ENCODE measurements around the gene CHRNA1.

The CHRNA1 gene

GRCh38 chr2:174780191-174780840 lies 16.0 kb upstream of the CHRNA1 start:
- Histone ChIP-seq H3K27ac (no peak overlapping the region), H3K9me3 (ENCODE audit: control insufficient read depth, low read length) (no peaks in the 10 kb centered on the region), H3K9ac (no peak overlapping the region), H3K79me2 (no peaks in the 10 kb centered on the region), H3K4me3 (ENCODE audit: low read depth, low read length) (no peak overlapping the region), H3K36me3 (ENCODE audit: control insufficient read depth, insufficient read depth, low read length) (no peaks in the 10 kb centered on the region), H3K4me2 (ENCODE audit: low read length) (no peak overlapping the region), H2AFZ (no peak overlapping the region), H3K27me3 (ENCODE audit: control insufficient read depth, insufficient read depth, low read length) (no peaks in the 10 kb centered on the region), H3K4me1 (peaks cover 6% of the 10 kb centered on the region)
- TF ChIP-seq CTCF (IDR thresholded peaks at IDR 0.05), result no peak

GRCh38 chr2:174779361-174779928 lies 15.2 kb upstream of the CHRNA1 start:
- Histone ChIP-seq H3K9me3 (ENCODE audit: control insufficient read depth, low read length) (no peaks in the 10 kb centered on the region), H3K4me1 (no peaks in the 10 kb centered on the region), H3K27me3 (ENCODE audit: control insufficient read depth, insufficient read depth, low read length) (no peaks in the 10 kb centered on the region), H2AFZ (no peak overlapping the region), H3K9ac (no peak overlapping the region), H3K36me3 (ENCODE audit: control insufficient read depth, insufficient read depth, low read length) (no peaks in the 10 kb centered on the region), H3K79me2 (no peaks in the 10 kb centered on the region), H3K4me3 (ENCODE audit: low read depth, low read length) (no peak overlapping the region), H3K27ac (peak overlapping the region; percentile 43), H3K4me2 (ENCODE audit: low read length) (no peak overlapping the region)
- no peak for TF ChIP-seq CTCF (IDR thresholded peaks at IDR 0.05)

- H3K9ac ChIP-seq, result no peak overlapping the region
- no peak overlapping the region for H3K4me2 ChIP-seq (ENCODE audit: low read length)
- no peaks in the 10 kb centered on the region for H3K36me3 ChIP-seq (ENCODE audit: control insufficient read depth, insufficient read depth, low read length)
- H2AFZ ChIP-seq, result no peak overlapping the region
- H3K27me3 ChIP-seq (ENCODE audit: control insufficient read depth, insufficient read depth, low read length), result no peaks in the 10 kb centered on the region
- H3K27ac ChIP-seq, result peak overlapping the region; percentile 43
- H3K4me1 ChIP-seq, result no peaks in the 10 kb centered on the region
- no peak for TF ChIP-seq CTCF (IDR thresholded peaks at IDR 0.05)
- H3K9me3 ChIP-seq (ENCODE audit: control insufficient read depth, low read length), result no peaks in the 10 kb centered on the region
- H3K4me3 ChIP-seq (ENCODE audit: low read depth, low read length), result no peak overlapping the region
- H3K79me2 ChIP-seq, result no peaks in the 10 kb centered on the region
Measured at GRCh38 chr2:174778085-174778981, 14.1 kb upstream of the CHRNA1 start.

GRCh38 chr2:174777347-174778084 lies 13.2 kb upstream of the CHRNA1 start:
- no peak overlapping the region for H3K27ac ChIP-seq

More at GRCh38 chr2:174777347-174778084, 13.2 kb upstream of the CHRNA1 start:
- Histone ChIP-seq H3K4me3 (ENCODE audit: low read depth, low read length) (no peak overlapping the region), H3K9ac (no peak overlapping the region), H3K4me1 (no peaks in the 10 kb centered on the region), H3K79me2 (no peaks in the 10 kb centered on the region), H3K36me3 (ENCODE audit: control insufficient read depth, insufficient read depth, low read length) (no peaks in the 10 kb centered on the region), H3K9me3 (ENCODE audit: control insufficient read depth, low read length) (no peaks in the 10 kb centered on the region), H2AFZ (no peak overlapping the region), H3K27me3 (ENCODE audit: control insufficient read depth, insufficient read depth, low read length) (no peaks in the 10 kb centered on the region), H3K4me2 (ENCODE audit: low read length) (no peak overlapping the region)
- TF ChIP-seq CTCF (IDR thresholded peaks at IDR 0.05), result no peak

Measured in parathyroid adenoma (tissue), 2 donors.